IMR-90 (cell line): ENCODE measurements around the gene PLEK2. TPM values are rescaled to one million over a fixed set of nuclear protein-coding genes. Genes with fewer than 3 reads are reported as not detected.

Experiments used
- ATAC-seq: fragments of 200-7000 bp; cut with Tn5 transposase; 2 replicates; pipeline ENCODE4 v1.9.1; 2020; ENCODE audit warnings: low read depth, mild to moderate bottlenecking, moderate library complexity
- BruUV-seq: library from RNA; stranded (reverse); fragments of 400-500 nt; replicated peaks from 2 replicates; lab custom pipeline; 2021; lab: Mats Ljungman, UMichigan
- CTCF ChIA-PET: fragments of 300-600 bp; formaldehyde crosslinking; extraction: SDS; loops from one replicate; lab custom pipeline; 2021; ENCODE audit warnings: antibody characterized with exemption; lab: Yijun Ruan, JAX
- POLR2A ChIA-PET: fragments of 300-600 bp; sonication (Branson Sonifier 250); formaldehyde crosslinking; loops from one replicate; lab custom pipeline; 2022; ENCODE audit warnings: antibody characterized with exemption; ENCODE audit not compliant: unreplicated experiment; lab: Charles Lee
- DNase-seq: peaks from one replicate; pipeline ENCODE4 v3.0.0; 2013
- H2AFZ ChIP-seq: replicated peaks from 2 replicates; pipeline ENCODE3; 2013; ENCODE audit warnings: low read length, mild to moderate bottlenecking; ENCODE audit not compliant: poor library complexity
- H2AK5ac ChIP-seq: 2 replicates; pipeline ENCODE4 v1.6.1; 2013; ENCODE audit warnings: low read depth, low read length, inconsistent platforms
- H2AK9ac ChIP-seq: replicated peaks from 2 replicates; pipeline ENCODE3; 2013; ENCODE audit warnings: mild to moderate bottlenecking, low read depth, low read length, moderate library complexity; ENCODE audit not compliant: poor library complexity
- H2BK120ac ChIP-seq: 2 replicates; pipeline ENCODE4 v1.6.1; 2013; ENCODE audit warnings: low read depth, low read length, inconsistent platforms
- H2BK15ac ChIP-seq: 3 replicates; pipeline ENCODE4 v1.6.1; 2013; ENCODE audit warnings: low read depth, low read length, inconsistent platforms
- H2BK20ac ChIP-seq: 2 replicates; pipeline ENCODE4 v1.6.1; 2013; ENCODE audit warnings: low read depth, mild to moderate bottlenecking, inconsistent platforms, low read length, moderate library complexity
- H2BK5ac ChIP-seq: 2 replicates; pipeline ENCODE4 v1.6.1; 2013; ENCODE audit warnings: mild to moderate bottlenecking, low read depth, low read length, inconsistent platforms; ENCODE audit not compliant: poor library complexity, severe bottlenecking
- H3K14ac ChIP-seq: replicated peaks from 2 replicates; pipeline ENCODE4 v1.6.1; 2013; ENCODE audit warnings: low read depth, low read length, inconsistent platforms
- H3K18ac ChIP-seq: 2 replicates; pipeline ENCODE4 v1.6.1; 2013; ENCODE audit warnings: low read depth, low read length, control low read depth
- H3K23ac ChIP-seq: 2 replicates; pipeline ENCODE4 v1.6.1; 2013; ENCODE audit warnings: low read depth, low read length, inconsistent platforms
- H3K27ac ChIP-seq: 2 replicates; pipeline ENCODE4 v1.5.1; 2013; ENCODE audit warnings: mild to moderate bottlenecking, control low read depth, low read length; ENCODE audit not compliant: insufficient read depth
- H3K27me3 ChIP-seq: 2 replicates; pipeline ENCODE4 v1.6.1; 2013; ENCODE audit warnings: low read length; ENCODE audit not compliant: control insufficient read depth, insufficient read depth
- H3K36me3 ChIP-seq: 2 replicates; pipeline ENCODE4 v1.6.1; 2013; ENCODE audit warnings: low read length, mixed read lengths; ENCODE audit not compliant: control insufficient read depth, insufficient read depth
- H3K4ac ChIP-seq: 2 replicates; pipeline ENCODE4 v1.6.1; 2013; ENCODE audit warnings: low read depth, low read length, inconsistent platforms
- H3K4me1 ChIP-seq: 2 replicates; pipeline ENCODE4 v1.6.1; 2013; ENCODE audit warnings: low read length, mixed read lengths; ENCODE audit not compliant: control insufficient read depth, insufficient read depth
- H3K4me2 ChIP-seq: 2 replicates; pipeline ENCODE4 v1.6.1; 2013; ENCODE audit warnings: low read depth, mild to moderate bottlenecking, control low read depth, low read length, moderate library complexity
- H3K4me3 ChIP-seq: 2 replicates; pipeline ENCODE4 v1.5.1; 2013; ENCODE audit warnings: low read depth, mild to moderate bottlenecking, control low read depth, low read length, moderate library complexity; ENCODE audit not compliant: insufficient read depth
- H3K56ac ChIP-seq: 2 replicates; pipeline ENCODE4 v1.6.1; 2013; ENCODE audit warnings: low read length, inconsistent platforms; ENCODE audit not compliant: insufficient read depth; ENCODE audit errors: extremely low read depth
- H3K79me1 ChIP-seq, 2 experiments: 2 replicates each; pipeline ENCODE4 v1.6.1; 2013; ENCODE audit warnings: low read length in 2 of 2, inconsistent platforms in 1 of 2, low read depth in 1 of 2
- H3K9ac ChIP-seq: 2 replicates; pipeline ENCODE4 v1.6.1; 2013; ENCODE audit warnings: low read depth, low read length, control low read depth
- H3K9me1 ChIP-seq: 2 replicates; pipeline ENCODE4 v1.6.1; 2013; ENCODE audit warnings: low read length, inconsistent platforms; ENCODE audit not compliant: insufficient read depth
- H3K9me3 ChIP-seq: 2 replicates; pipeline ENCODE4 v1.6.1; 2013; ENCODE audit warnings: low read length; ENCODE audit not compliant: control insufficient read depth, insufficient read depth
- H4K20me1 ChIP-seq: 2 replicates; pipeline ENCODE4 v1.6.1; 2013; ENCODE audit warnings: low read length, inconsistent platforms; ENCODE audit not compliant: insufficient read depth
- H4K5ac ChIP-seq: 2 replicates; pipeline ENCODE4 v1.6.1; 2013; ENCODE audit warnings: mild to moderate bottlenecking, low read depth, low read length, control low read depth
- H4K8ac ChIP-seq, 2 experiments: 2 replicates each; pipeline ENCODE4 v1.6.1; 2013; ENCODE audit warnings: low read depth in 2 of 2, low read length in 2 of 2, control low read depth in 1 of 2, inconsistent platforms in 1 of 2
- H4K91ac ChIP-seq: 2 replicates; pipeline ENCODE4 v1.6.1; 2013; ENCODE audit warnings: low read depth, low read length, inconsistent platforms; ENCODE audit not compliant: insufficient read depth
- BHLHE40 ChIP-seq: fragments of 150-350 bp; IDR thresholded peaks from 2 replicates; pipeline ENCODE4 v1.6.1; 2016; ENCODE audit warnings: mild to moderate bottlenecking, low read depth, low read length
- CEBPB ChIP-seq: IDR thresholded peaks from 2 replicates; pipeline ENCODE4 v1.6.1; 2012; ENCODE audit warnings: low read depth, low read length, improper control_type of control experiment
- CHD1 ChIP-seq: IDR thresholded peaks from 2 replicates; pipeline ENCODE4 v1.6.1; 2012; ENCODE audit warnings: low read depth, low read length, improper control_type of control experiment
- CTCF ChIP-seq: conservative IDR thresholded peaks from 2 replicates; pipeline ENCODE4 v1.5.1; 2012; ENCODE audit warnings: mild to moderate bottlenecking, low read depth, low read length, improper control_type of control experiment
- FOS ChIP-seq: fragments of 150-350 bp; IDR thresholded peaks from 2 replicates; pipeline ENCODE4 v1.6.1; 2016; ENCODE audit warnings: low read depth, low read length
- MAFK ChIP-seq: IDR thresholded peaks from 2 replicates; pipeline ENCODE4 v1.6.1; 2012; ENCODE audit warnings: low read depth, low read length, improper control_type of control experiment
- MAZ ChIP-seq: IDR thresholded peaks from 2 replicates; pipeline ENCODE4 v1.6.1; 2012; ENCODE audit warnings: low read depth, mild to moderate bottlenecking, low read length, improper control_type of control experiment, moderate library complexity, borderline replicate concordance
- MXI1 ChIP-seq: IDR thresholded peaks from 2 replicates; pipeline ENCODE4 v1.6.1; 2012; ENCODE audit warnings: low read depth, mild to moderate bottlenecking, low read length, moderate library complexity, borderline replicate concordance
- NFE2L2 ChIP-seq: fragments of 150-350 bp; IDR thresholded peaks from 2 replicates; pipeline ENCODE4 v1.6.1; 2016; ENCODE audit warnings: low read depth, mild to moderate bottlenecking, low read length
- POLR2A ChIP-seq: IDR thresholded peaks from 2 replicates; pipeline ENCODE4 v1.6.1; 2012; ENCODE audit warnings: mild to moderate bottlenecking, low read depth, low read length
- RAD21 ChIP-seq: IDR thresholded peaks from 2 replicates; pipeline ENCODE4 v1.6.1; 2012; ENCODE audit warnings: low read length, improper control_type of control experiment
- RCOR1 ChIP-seq: IDR thresholded peaks from 2 replicates; pipeline ENCODE4 v1.6.1; 2012; ENCODE audit warnings: mild to moderate bottlenecking, low read length, improper control_type of control experiment; ENCODE audit not compliant: insufficient replicate concordance
- SMC3 ChIP-seq: fragments of 150-350 bp; IDR thresholded peaks from 2 replicates; pipeline ENCODE4 v1.6.1; 2016; ENCODE audit warnings: low read depth, mild to moderate bottlenecking, antibody characterized with exemption, low read length, moderate library complexity
- USF2 ChIP-seq: fragments of 150-350 bp; IDR thresholded peaks from 2 replicates; pipeline ENCODE4 v1.6.1; 2017; ENCODE audit warnings: mild to moderate bottlenecking, antibody characterized with exemption, low read length, low read depth
- WGBS, 2 experiments: methylation state at CpG; one replicate each; pipeline versions ENCODE4 v1.1.5 to v1.1.7; 2013; ENCODE audit warnings: missing lambda C conversion rate in 2 of 2; ENCODE audit not compliant: insufficient read length in 1 of 2; ENCODE audit errors: extremely low coverage in 2 of 2; 5-methylcytosine and 5-hydroxymethylcytosine counted together
- dilution Hi-C: fragments of 300-500 bp; cut with HindIII; formaldehyde crosslinking; loops from one replicate; pipeline ENCODE4 v1.14.3; 2018; ENCODE audit warnings: low sequenced_read_pairs; ENCODE audit not compliant: unreplicated experiment
- in situ Hi-C: fragments of 300-500 bp; cut with MboI; formaldehyde crosslinking; loops from 3 replicates; pipeline ENCODE4 v1.14.3; 2019; ENCODE audit warnings: low sequenced_read_pairs, inconsistent platforms, mixed read lengths
- intact Hi-C: fragments of 100-400 bp; cut with micrococcal nuclease; formaldehyde crosslinking; loops from 2 replicates; pipeline ENCODE4 v1.10.0; 2022
- polyA plus RNA-seq, 3 experiments: library from polyadenylated mRNA; depleted of rRNA; stranded (reverse); fragments of >200 nt; gene quantifications; 2 replicates each; pipeline ENCODE4 v1.2.3, GENCODE V29; 2012; ENCODE audit warnings: low replicate concordance in 1 of 3
- total RNA-seq: library from RNA; depleted of rRNA; stranded (reverse); fragments of >200 nt; gene quantifications from 2 replicates; pipeline ENCODE4 v1.2.3, GENCODE V29; 2012
- TF ChIP-seq, protein P1 (sequence below): fragments of 150-350 bp; IDR thresholded peaks from 2 replicates; pipeline ENCODE4 v1.6.1; 2016; ENCODE audit warnings: low read depth, mild to moderate bottlenecking, low read length, moderate library complexity, borderline replicate concordance

The PLEK2 gene
- total and polyA plus RNA-seq, 2 of the 4 experiments (the other 2 are of a cell fraction) = 1.7 to 2.5 TPM

DNA sequence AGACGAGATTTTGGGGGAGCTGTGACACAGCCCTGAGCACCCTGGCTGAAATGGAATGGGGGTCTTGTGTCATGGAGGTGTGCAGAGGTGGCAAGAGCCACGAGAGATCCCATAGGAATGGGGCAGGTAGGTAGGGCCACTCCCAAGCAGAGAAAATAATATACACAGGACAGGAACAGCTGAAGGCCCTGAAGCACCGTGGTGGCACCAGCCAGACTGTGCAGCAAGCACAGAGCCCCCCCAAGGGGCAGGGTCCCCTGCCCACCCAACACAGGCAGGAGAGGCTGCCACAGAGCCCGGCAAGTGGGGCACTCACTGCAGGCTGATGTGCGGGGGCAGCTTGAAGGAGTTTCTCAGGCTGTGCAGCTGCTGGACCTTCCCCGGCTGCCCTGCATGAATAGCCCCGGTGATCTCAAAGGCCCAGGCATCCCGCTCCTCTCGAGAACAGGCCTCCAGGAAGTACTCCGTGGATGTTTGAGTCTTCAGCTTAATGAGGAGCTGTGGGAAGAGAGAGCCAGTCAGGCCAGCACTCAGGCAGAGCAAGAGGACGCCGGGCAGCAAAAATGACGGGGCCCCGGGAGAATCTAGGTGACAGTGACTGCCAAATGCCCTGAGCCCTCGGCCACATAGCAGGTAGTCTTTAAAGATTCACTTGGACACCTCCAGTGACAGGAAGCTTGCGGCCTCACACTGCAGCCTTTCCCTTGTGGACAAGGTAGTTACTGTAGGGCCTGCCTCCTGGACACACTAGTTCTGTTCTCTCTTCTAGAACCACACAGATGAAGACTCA lies 16.7 kb downstream of the PLEK2 start:
- Histone ChIP-seq H3K9me1 (peaks cover 3% of the 10 kb centered on the region; the same call in 1 of the 2 replicates), H3K9me3 (no peaks in the 10 kb centered on the region), H3K36me3 (no peaks in the 10 kb centered on the region), H3K4me3 (no peak overlapping the region), H3K27me3 (peaks cover under 1% of the 10 kb centered on the region; the same call in 1 of the 2 replicates), H2AK5ac (no peak overlapping the region), H3K4ac (no peak overlapping the region), H2BK20ac (no peak overlapping the region), H4K91ac (no peak overlapping the region), H3K27ac (no peak overlapping the region), H3K23ac (no peak overlapping the region), H3K9ac (no peak overlapping the region), H3K56ac (no peak overlapping the region), H3K14ac (no peak overlapping the region), H4K8ac (no peak overlapping the region), H2BK5ac (no peak overlapping the region), H2AK9ac (peak overlapping the region; percentile 66), H2AFZ (peak overlapping the region; percentile 15), H3K4me1 (no peaks in the 10 kb centered on the region), H2BK15ac (no peak overlapping the region), H3K18ac (no peak overlapping the region), H4K20me1 (no peaks in the 10 kb centered on the region), H3K79me1 (no peaks in the 10 kb centered on the region), H4K5ac (no peak overlapping the region), H2BK120ac (no peak overlapping the region), H3K4me2 (no peak overlapping the region)
- in situ Hi-C loops = no loop called here
- BruUV-seq = no TSS peak
- ChIA-PET POLR2A (no interaction called here), CTCF (no interaction called here)
- intact Hi-C loops = no loop called here
- TF ChIP-seq FOS (no peak), RAD21 (no peak), BHLHE40 (no peak), SMC3 (no peak), CEBPB (no peak), MAZ (no peak), USF2 (no peak), MXI1 (no peak), CHD1 (no peak), POLR2A (no peak), NFE2L2 (no peak), MAFK (no peak), RCOR1 (no peak), CTCF (no peak)
- TF ChIP-seq, protein P1, sequence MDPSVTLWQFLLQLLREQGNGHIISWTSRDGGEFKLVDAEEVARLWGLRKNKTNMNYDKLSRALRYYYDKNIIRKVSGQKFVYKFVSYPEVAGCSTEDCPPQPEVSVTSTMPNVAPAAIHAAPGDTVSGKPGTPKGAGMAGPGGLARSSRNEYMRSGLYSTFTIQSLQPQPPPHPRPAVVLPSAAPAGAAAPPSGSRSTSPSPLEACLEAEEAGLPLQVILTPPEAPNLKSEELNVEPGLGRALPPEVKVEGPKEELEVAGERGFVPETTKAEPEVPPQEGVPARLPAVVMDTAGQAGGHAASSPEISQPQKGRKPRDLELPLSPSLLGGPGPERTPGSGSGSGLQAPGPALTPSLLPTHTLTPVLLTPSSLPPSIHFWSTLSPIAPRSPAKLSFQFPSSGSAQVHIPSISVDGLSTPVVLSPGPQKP = no peak
- WGBS, 2 experiments = 20% methylated on average over 1 of the region's 16 CpGs; no CpG with 5 or more reads in 1 of the 2 experiments
- ATAC-seq = no peak
- DNase-seq = no peak
- dilution Hi-C loops = no loop called here
